Measurements from ENCODE around the gene ZNF521.

DNA sequence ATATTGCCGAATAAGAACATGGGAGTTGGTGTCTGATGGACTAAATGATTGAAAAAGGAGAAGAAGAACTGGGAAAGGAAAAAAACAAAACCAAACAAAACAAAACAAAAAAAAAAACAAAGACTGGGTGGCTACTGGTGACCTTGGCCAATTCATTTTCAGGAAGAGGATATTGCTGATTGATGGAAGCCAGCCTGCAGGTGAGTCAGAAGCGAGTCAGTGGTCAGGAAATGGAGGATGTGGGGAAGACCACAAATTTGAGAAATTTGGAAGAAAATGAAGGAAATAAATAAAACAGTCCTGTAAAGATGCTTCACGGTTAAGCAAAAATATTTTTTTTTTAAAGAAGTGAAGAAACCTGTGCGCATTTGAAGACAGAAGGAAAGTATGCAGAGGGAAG is 296.9 kb downstream of the ZNF521 start:
- no peak for TF ChIP-seq CTCF (conservative IDR thresholded peaks at IDR 0.05)
- TF ChIP-seq EZH2 (IDR thresholded peaks at IDR 0.05; ENCODE audit: low read depth): no peak

Measured in PC-9 (cell line).